Type B pancreatic cell (in vitro differentiated cells): Measurements from ENCODE around the gene KCND2. TPM values are rescaled to one million over a fixed set of nuclear protein-coding genes. Genes with fewer than 3 reads are reported as not detected.

Source experiments
- DNase-seq: peaks from one replicate; pipeline ENCODE4 v3.0.0; 2021; ENCODE audit warnings: mixed read lengths; ENCODE audit not compliant: unreplicated experiment; ENCODE audit errors: extremely low spot score
- H3K27ac Mint-ChIP-seq: 2 replicates; pipeline ENCODE4 v1.8.0; 2021; ENCODE audit warnings: mild to moderate bottlenecking, mixed read lengths
- H3K27me3 Mint-ChIP-seq: 2 replicates; pipeline ENCODE4 v1.8.0; 2021; ENCODE audit warnings: mixed read lengths
- H3K36me3 Mint-ChIP-seq: 2 replicates; pipeline ENCODE4 v1.8.0; 2021; ENCODE audit warnings: mixed read lengths
- H3K4me1 Mint-ChIP-seq: one replicate; pipeline ENCODE4 v1.8.0; 2021; ENCODE audit warnings: mixed read lengths; ENCODE audit not compliant: unreplicated experiment
- H3K4me3 Mint-ChIP-seq: 2 replicates; pipeline ENCODE4 v1.8.0; 2021; ENCODE audit warnings: mild to moderate bottlenecking, mixed read lengths
- H3K9me3 Mint-ChIP-seq: 2 replicates; pipeline ENCODE4 v1.8.0; 2021; ENCODE audit warnings: mixed read lengths
- CTCF ChIP-seq: fragments of 200-600 bp; sonication (generic); conservative IDR thresholded peaks from 2 replicates; pipeline ENCODE4 v1.5.0; 2021; ENCODE audit warnings: antibody characterized with exemption, mild to moderate bottlenecking
- total RNA-seq: library from RNA; stranded (reverse); gene quantifications from 2 replicates; pipeline ENCODE4 v1.2.1, GENCODE V29; 2021; ENCODE audit warnings: low replicate concordance

The KCND2 gene
- total RNA-seq, 1 donor from 2014 or later = 3.2 TPM

- H3K4me1 Mint-ChIP-seq = no peaks in the 10 kb centered on the region
- no peak for DNase-seq
- no peak for TF ChIP-seq CTCF
- H3K27ac Mint-ChIP-seq = no peak overlapping the region
- H3K27me3 Mint-ChIP-seq = peaks cover 14% of the 10 kb centered on the region
- no peaks in the 10 kb centered on the region for H3K9me3 Mint-ChIP-seq
- no peak overlapping the region for H3K4me3 Mint-ChIP-seq
- H3K36me3 Mint-ChIP-seq = no peaks in the 10 kb centered on the region
These were observed 195.6 kb downstream of the KCND2 start for GRCh38 chr7:120468611-120469010.

GRCh38 chr7:120472892-120473291 lies 199.9 kb downstream of the KCND2 start:
- no peaks in the 10 kb centered on the region for H3K4me1 Mint-ChIP-seq
- no peak for TF ChIP-seq CTCF
- no peaks in the 10 kb centered on the region for H3K36me3 Mint-ChIP-seq
- peaks cover 15% of the 10 kb centered on the region for H3K27me3 Mint-ChIP-seq
- no peak overlapping the region for H3K27ac Mint-ChIP-seq
- H3K4me3 Mint-ChIP-seq = no peak overlapping the region
- H3K9me3 Mint-ChIP-seq = no peaks in the 10 kb centered on the region
- no peak for DNase-seq

- no peaks in the 10 kb centered on the region for H3K4me1 Mint-ChIP-seq
- H3K27me3 Mint-ChIP-seq = peaks cover 15% of the 10 kb centered on the region
- H3K9me3 Mint-ChIP-seq = no peaks in the 10 kb centered on the region
- no peak overlapping the region for H3K27ac Mint-ChIP-seq
- H3K4me3 Mint-ChIP-seq = no peak overlapping the region
- H3K36me3 Mint-ChIP-seq = no peaks in the 10 kb centered on the region
- DNase-seq = no peak
- no peak for TF ChIP-seq CTCF
These were observed 200.4 kb downstream of the KCND2 start for GRCh38 chr7:120473352-120473751.

DNA sequence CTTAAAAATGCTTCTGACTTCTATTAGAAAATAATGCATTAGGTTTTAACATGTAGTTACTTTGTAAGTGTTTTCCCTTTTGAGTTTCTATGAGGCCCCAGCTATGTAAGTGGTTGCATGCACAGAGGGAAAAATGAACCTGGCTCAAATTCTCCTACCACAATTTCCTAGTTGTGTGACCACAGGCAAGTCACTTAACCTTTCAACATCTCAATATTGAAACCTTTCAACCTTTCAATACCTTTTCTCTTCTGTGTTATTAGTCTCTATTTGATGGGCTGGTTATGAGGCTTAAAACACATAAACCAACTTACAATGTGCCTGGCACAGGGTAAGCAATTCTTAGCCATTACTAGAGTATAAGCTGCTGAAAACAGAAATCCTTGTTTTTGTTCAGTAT lies 203.0 kb downstream of the KCND2 start:
- no peak for DNase-seq
- H3K4me3 Mint-ChIP-seq = no peak overlapping the region
- no peaks in the 10 kb centered on the region for H3K9me3 Mint-ChIP-seq
- TF ChIP-seq CTCF = no peak
- no peaks in the 10 kb centered on the region for H3K36me3 Mint-ChIP-seq
- no peak overlapping the region for H3K27ac Mint-ChIP-seq
- peaks cover 9% of the 10 kb centered on the region for H3K27me3 Mint-ChIP-seq
- H3K4me1 Mint-ChIP-seq = no peaks in the 10 kb centered on the region

DNA sequence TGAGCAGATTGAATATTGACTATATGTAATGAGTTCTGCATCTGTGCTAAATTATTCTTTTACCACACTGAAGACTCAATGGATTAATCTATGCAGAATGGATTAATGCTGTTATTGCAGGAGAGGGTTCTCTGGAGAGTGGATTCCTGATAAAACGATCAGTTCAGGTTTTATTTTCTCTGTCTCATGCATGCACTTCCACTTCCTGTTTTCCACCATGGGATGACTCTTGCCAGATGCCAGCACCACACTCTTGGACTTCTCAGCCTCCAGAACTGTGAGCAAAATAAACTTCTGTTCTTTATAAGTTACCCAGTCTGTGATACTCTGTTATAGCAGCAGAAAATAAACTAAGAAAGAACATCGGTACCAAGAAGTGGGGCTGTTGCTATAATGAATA lies 207.5 kb downstream of the KCND2 start:
- Mint-ChIP-seq H3K27me3 (peaks cover 7% of the 10 kb centered on the region), H3K4me1 (no peaks in the 10 kb centered on the region)

More for the DNA sequence above, 207.5 kb downstream of the KCND2 start:
- Mint-ChIP-seq H3K4me3 (no peak overlapping the region), H3K9me3 (no peaks in the 10 kb centered on the region), H3K27ac (no peak overlapping the region), H3K36me3 (no peaks in the 10 kb centered on the region)
- DNase-seq = no peak
- no peak for TF ChIP-seq CTCF
